HuH-7.5 (cell line): Measurements from ENCODE around the gene XDH.

Experiments used
- DNase-seq: peaks from one replicate; pipeline ENCODE4 v3.0.0; 2011; ENCODE audit warnings: low spot score

Gene XDH

GRCh38 chr2:31402388-31402787, 12.2 kb downstream of the XDH start:
- DNase-seq = no peak

DNA sequence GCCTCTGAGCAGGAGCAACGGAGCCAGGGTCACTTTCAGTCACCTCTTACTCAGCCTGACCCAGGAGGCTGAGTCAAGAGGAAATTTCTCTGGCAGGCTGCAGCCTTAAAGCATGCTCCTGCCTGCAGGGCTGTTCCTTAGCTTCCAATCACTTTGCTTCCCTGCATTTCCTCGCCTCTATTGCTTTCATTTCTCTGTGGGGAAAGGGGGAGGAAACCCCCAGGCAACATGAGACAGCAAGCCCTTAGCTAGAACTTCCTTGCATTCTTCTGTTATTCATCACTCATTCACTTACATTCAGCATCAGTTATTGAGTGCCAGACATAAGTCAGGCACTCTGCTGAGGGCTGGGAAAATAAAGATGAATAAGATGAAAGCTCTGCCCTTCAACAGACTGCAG, 13.0 kb downstream of the XDH start:
- no peak for DNase-seq

DNA sequence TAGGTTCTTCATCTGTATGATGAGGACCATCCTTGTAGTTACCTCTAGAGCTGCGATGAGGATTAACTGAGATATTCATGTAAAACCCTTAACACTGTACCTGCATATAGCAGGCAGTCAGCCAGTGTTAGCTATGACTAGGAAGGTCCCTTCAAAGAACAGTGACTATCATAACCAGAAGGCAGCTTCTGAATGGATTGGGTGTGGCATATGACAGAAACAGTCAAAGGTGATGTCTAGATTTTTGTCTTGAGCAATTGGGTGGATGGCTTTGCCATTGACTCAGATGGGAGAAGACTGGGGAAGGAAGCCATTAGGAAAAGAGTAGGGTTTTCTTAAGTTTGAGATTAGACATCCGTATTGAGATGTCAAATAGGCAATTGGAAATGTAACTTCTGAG, 15.7 kb downstream of the XDH start:
- no peak for DNase-seq

DNA sequence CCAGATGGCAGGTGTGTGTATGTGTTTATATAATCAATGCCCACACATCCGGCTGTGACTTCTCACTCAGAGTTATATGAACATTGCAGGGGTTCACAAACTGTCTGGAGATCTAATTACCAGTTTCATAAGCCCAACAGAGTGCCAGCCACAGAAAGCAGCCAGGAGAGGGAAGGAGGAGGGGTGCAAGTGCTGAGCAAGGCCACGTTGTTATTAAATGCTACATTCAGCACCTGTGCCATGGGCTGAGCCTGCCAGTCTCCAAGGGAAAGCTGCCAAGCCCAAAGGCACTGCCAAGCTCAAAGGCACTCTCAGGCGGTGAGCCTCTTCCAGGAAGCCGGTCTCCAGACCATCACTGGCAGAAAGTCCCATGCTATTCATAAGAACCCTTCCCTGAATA, 17.4 kb downstream of the XDH start:
- DNase-seq = no peak

GRCh38 chr2:31390324-31390723, 24.2 kb downstream of the XDH start:
- DNase-seq = no peak

- DNase-seq = no peak
Measured at GRCh38 chr2:31388736-31389135, 25.8 kb downstream of the XDH start.

DNA sequence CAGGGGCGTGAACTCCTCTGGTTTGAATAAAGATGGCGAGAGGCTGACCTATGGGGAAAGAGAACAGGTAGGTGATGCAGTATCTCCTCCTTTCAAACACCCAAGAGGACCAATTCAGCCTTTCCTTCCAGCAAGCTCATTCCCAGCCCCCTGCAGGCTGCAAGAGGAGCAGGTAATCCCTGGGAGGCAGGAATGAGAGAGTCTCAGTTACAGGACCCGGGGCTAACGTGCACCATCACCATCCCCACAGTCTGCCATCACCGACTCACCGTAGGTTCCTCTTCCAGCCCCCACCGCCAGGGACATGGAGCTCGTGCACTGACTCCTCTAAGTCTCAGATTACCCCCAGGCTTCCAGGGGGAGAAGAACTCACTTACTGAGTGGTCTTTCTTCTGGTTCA, 26.7 kb downstream of the XDH start:
- DNase-seq = no peak

- no peak for DNase-seq
Measured at GRCh38 chr2:31386648-31387047, 27.9 kb downstream of the XDH start.

- no peak for DNase-seq
Measured at GRCh38 chr2:31386172-31386571, 28.4 kb downstream of the XDH start.

GRCh38 chr2:31384771-31385276, 29.7 kb downstream of the XDH start:
- DNase-seq = no peak

DNA sequence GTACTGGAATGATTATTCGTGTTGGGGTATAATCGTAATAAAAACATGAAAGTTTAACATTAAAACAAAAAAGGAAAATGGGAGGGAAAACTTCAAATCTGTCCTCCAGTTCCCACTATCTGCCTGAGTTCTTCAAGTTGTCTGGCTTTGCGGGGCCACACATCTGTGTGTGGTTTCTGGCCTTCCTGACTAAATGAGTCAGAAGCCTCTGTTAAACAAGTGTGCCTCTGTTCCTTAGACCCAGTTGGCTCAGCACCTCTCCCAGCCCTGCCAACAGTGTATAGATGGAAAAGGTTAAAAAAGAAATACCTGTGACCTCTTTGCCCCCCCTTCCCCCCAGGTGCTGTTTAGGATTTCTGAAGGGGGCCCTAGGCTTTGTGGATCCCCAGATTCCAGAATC, 30.2 kb downstream of the XDH start:
- DNase-seq = no peak

- DNase-seq = no peak
Measured at GRCh38 chr2:31383471-31384153, 30.9 kb downstream of the XDH start.

DNA sequence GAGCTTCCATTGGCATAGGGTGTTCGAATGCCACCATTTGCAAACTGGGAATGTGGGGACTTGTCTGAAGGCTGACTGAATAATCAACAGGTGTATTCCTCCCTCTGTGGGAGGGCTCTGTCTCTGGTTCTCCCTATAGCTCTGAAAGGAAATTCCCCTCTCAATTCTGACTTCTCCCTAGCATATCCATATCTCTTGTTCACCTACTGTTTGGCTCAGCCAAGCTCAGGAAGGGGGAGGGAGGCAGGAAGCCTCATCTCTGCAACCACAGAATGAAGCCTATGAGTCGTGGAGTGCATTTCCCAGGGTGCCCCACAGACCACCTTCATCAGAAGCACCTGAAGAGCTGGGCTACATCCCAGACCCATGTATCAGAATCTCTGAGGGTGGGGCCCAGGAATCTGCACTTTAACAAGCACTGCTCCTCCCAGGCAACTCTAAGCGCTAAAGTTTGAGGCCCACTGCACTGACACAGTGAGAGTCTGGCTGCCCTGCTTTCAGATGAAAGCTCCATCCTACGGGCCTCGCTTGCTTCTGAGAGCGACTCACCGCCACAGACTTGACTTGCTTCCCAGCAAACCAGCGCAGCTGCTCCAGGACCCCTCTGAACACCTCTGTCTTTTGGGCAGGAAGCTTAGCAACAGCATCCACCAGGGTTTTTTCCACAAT, 32.0 kb downstream of the XDH start:
- no peak for DNase-seq

DNA sequence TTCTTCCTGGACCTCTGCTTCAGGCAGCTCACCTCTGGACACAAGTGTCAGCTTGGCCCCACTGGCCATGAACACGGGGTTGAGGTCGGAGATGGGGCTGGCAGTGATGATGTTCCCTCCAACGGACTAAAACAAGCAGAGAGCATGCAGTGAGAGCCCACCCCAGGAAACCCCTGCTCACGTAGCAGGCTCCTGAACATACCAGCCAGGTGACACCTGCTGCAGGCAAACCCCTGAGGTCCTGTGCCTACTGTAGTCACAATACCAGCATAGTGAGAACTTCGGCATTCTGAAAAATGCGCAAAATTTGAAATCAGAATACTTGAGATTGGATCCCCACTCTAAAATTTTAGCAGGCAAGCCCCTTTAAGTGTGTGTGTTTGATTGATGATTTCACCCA, 32.9 kb downstream of the XDH start:
- DNase-seq = no peak

DNA sequence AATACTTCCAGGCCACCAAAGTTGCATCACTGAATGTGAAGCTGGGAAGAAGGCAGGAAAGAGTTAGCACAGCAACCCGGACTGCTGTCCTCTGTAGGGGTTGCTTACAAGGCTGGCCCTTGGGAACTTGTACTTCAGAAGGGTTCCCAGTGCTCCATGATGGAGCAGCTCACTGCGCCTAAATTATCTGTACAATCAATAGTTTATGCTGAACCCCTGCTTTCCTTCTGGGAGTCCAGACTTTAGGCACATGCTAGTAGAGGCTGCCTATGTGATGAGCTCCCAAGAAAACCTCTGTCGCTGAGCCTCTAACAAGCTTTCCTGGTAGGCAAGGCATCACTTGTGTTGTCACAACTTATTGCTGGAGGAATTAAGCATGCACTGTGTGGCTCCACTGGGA, 34.3 kb downstream of the XDH start:
- no peak for DNase-seq

GRCh38 chr2:31379747-31380146, 34.8 kb downstream of the XDH start:
- DNase-seq = no peak

DNA sequence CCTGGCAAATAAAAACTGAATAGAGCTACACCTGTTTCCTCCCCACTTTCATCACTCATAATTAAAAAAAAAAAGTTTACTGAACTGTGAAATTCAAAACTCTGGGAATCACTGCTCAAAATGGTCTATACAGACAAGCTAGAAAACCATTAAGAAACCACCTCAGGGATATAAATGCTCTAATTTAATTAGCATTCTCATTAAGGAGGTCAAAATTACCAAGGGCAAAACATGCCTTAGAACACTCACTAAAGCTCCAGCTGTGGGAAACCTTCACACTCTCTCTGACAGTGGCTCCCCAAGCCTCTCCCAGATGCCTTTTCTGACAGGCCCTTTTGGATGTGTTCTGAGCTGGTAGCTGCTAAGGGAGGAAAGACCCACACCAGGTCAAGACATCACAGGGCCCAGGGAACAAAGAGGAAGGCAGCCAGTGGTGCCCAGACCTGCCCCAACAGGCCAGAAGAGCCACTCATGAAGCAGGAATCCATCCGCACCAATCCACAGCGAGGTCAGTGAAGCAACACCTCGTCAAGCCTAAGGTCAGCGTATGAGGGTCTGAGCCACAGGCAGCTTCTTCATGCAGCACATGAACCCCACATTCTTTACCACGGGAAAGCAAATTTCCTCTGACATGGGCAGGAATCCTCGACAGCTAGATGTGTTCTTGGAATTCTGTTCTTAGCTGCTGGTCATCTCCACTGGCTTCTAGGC, 35.6 kb downstream of the XDH start:
- no peak for DNase-seq

GRCh38 chr2:31378389-31378788, 36.2 kb downstream of the XDH start:
- DNase-seq = no peak

DNA sequence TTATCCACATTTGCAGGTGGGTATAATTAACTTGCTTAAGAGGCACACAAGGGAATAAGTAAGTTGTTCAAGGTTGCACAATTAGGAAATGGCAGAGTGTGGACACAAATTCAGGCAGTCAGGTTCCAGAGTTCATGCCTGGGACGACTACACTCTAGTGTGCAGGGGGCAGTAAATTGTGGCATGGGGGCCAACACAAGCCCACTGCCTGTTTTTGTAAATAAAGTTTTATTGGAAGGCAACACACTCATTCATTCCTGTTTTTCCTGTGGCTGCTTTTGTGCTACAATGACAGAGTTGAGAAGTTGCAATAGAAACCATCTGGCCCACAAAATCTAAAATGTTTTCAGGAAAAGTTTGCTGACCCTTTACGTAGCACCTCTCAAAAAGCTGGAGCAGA, 41.4 kb downstream of the XDH start:
- DNase-seq = no peak

- no peak for DNase-seq
Measured at GRCh38 chr2:31372097-31372496, 42.4 kb downstream of the XDH start.

- no peak for DNase-seq
Measured at GRCh38 chr2:31371691-31372090, 42.9 kb downstream of the XDH start.

GRCh38 chr2:31366733-31367132, 47.8 kb downstream of the XDH start:
- no peak for DNase-seq

DNA sequence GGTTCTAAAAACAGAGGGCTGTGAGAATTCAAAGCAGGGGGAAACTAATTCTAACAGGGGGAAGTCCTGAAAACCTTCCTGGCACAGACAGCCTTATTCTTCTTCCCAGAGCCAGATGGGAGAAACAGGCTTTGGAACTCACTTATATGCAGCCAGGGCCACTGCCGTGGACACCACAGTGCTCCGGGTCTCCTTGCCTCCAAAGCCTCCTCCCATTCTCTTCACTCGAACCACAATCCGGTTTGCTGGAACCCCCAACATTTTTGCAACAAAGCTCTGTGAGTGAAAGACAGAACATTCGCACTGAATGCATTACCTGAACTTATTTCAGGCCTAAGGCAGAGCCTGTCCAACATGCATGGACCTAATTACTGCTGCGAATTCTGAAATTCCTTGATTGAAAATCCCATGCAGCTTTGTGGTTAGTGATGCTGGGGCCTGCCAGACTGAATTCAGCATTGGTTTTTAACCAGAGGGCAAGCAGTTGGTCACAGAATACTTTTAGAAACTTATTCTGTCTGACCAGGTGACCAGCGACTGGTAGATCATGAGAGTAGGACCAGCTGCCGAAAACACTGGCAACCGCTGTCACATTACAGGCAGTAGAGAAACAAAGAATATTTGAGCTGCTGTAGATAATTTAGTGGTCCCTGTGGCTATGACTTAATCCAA, 48.6 kb downstream of the XDH start:
- no peak for DNase-seq
